ENCODE data around the gene NXF3.
"Not testable (repeated sequence)": the region's sequence is repeated elsewhere in the genome, so short reads cannot be mapped to it uniquely, and the experiment has no call there.

Gene NXF3

DNA sequence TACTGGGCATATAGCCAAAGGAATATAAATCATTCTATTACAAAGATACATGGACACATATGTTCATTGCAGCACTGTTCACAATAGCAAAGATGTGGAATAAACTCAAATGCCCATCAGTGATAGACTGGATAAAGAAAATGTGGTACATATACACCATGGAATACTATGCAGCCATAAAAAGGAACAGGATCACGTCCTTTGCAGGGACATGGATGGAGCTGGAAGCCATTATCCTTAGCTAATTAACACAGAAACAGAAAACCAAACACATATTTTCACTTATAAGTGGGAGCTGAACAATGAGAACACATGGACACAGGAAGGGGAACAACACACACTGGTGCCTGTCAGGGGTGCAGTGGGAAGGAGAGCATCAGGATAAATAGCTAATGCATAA, 59.6 kb downstream of the NXF3 start:
- DNase-seq (ENCODE audit: low read depth), result not testable (repeated sequence)

Data from stimulated activated CD4-positive, alpha-beta T cell treated with anti-CD3 and anti-CD28 coated beads, Interleukin-2, amount 100 ng/mL, for 4 hours (primary cell).